ENCODE results near the gene RACK1.

The RACK1 gene

GRCh38 chr5:181222630-181223057, 21.1 kb downstream of the RACK1 start:
- no peak for DNase-seq (ENCODE audit: low read depth, low spot score)
- no CpG with 5 or more reads among the region's 18 CpGs for WGBS (ENCODE audit: insufficient coverage, insufficient read length)

GRCh38 chr5:181221792-181222629, 21.7 kb downstream of the RACK1 start:
- H3K4me3 ChIP-seq (ENCODE audit: low read length): peak overlapping the region; percentile 86; the same call in 1 of the 2 replicates
- no peak overlapping the region for H3K27ac ChIP-seq (ENCODE audit: low read length)
- no CpG with 5 or more reads among the region's 50 CpGs for whole genome bisulfite sequencing (ENCODE audit: insufficient coverage, insufficient read length)
- no peaks in the 10 kb centered on the region for H3K9me3 ChIP-seq (ENCODE audit: control insufficient read depth, insufficient read depth, low read length)
- peaks cover 3% of the 10 kb centered on the region for H3K4me1 ChIP-seq (ENCODE audit: control insufficient read depth, insufficient read depth, low read length)
- H3K27me3 ChIP-seq (ENCODE audit: control insufficient read depth, insufficient read depth, low read length): no peaks in the 10 kb centered on the region
- H3K36me3 ChIP-seq (ENCODE audit: control insufficient read depth, insufficient read depth, low read length): no peaks in the 10 kb centered on the region
- no peak for DNase-seq (ENCODE audit: low read depth, low spot score)

More at GRCh38 chr5:181222630-181223057, 21.1 kb downstream of the RACK1 start:
- Histone ChIP-seq H3K4me3 (ENCODE audit: low read length) (peak overlapping the region; percentile 86; the same call in 1 of the 2 replicates), H3K9me3 (ENCODE audit: control insufficient read depth, insufficient read depth, low read length) (no peaks in the 10 kb centered on the region), H3K27me3 (ENCODE audit: control insufficient read depth, insufficient read depth, low read length) (no peaks in the 10 kb centered on the region), H3K27ac (ENCODE audit: low read length) (no peak overlapping the region), H3K4me1 (ENCODE audit: control insufficient read depth, insufficient read depth, low read length) (peaks cover 3% of the 10 kb centered on the region), H3K36me3 (ENCODE audit: control insufficient read depth, insufficient read depth, low read length) (no peaks in the 10 kb centered on the region)

- H3K36me3 ChIP-seq (ENCODE audit: control insufficient read depth, insufficient read depth, low read length): no peaks in the 10 kb centered on the region
- H3K27me3 ChIP-seq (ENCODE audit: control insufficient read depth, insufficient read depth, low read length): no peaks in the 10 kb centered on the region
- no CpG with 5 or more reads among the region's 27 CpGs for WGBS (ENCODE audit: insufficient coverage, insufficient read length)
- H3K4me1 ChIP-seq (ENCODE audit: control insufficient read depth, insufficient read depth, low read length): peaks cover 3% of the 10 kb centered on the region
- H3K9me3 ChIP-seq (ENCODE audit: control insufficient read depth, insufficient read depth, low read length): no peaks in the 10 kb centered on the region
- H3K27ac ChIP-seq (ENCODE audit: low read length): no peak overlapping the region
- DNase-seq (ENCODE audit: low read depth, low spot score): no peak
- H3K4me3 ChIP-seq (ENCODE audit: low read length): peak overlapping the region; percentile 31; the same call in 1 of the 2 replicates
Observed at GRCh38 chr5:181221105-181221791, 22.5 kb downstream of the RACK1 start.

- Histone ChIP-seq H3K4me1 (ENCODE audit: control insufficient read depth, insufficient read depth, low read length) (peaks cover 3% of the 10 kb centered on the region), H3K27me3 (ENCODE audit: control insufficient read depth, insufficient read depth, low read length) (no peaks in the 10 kb centered on the region), H3K27ac (ENCODE audit: low read length) (no peak overlapping the region), H3K9me3 (ENCODE audit: control insufficient read depth, insufficient read depth, low read length) (no peaks in the 10 kb centered on the region), H3K4me3 (ENCODE audit: low read length) (no peak overlapping the region), H3K36me3 (ENCODE audit: control insufficient read depth, insufficient read depth, low read length) (no peaks in the 10 kb centered on the region)
- WGBS (ENCODE audit: insufficient coverage, insufficient read length): no CpG with 5 or more reads among the region's 10 CpGs
- no peak for DNase-seq (ENCODE audit: low read depth, low spot score)
Observed at GRCh38 chr5:181220178-181220515, 23.6 kb downstream of the RACK1 start.

- Histone ChIP-seq H3K27ac (ENCODE audit: low read length) (no peak overlapping the region), H3K27me3 (ENCODE audit: control insufficient read depth, insufficient read depth, low read length) (no peaks in the 10 kb centered on the region), H3K9me3 (ENCODE audit: control insufficient read depth, insufficient read depth, low read length) (no peaks in the 10 kb centered on the region), H3K4me3 (ENCODE audit: low read length) (no peak overlapping the region), H3K4me1 (ENCODE audit: control insufficient read depth, insufficient read depth, low read length) (peaks cover 2% of the 10 kb centered on the region), H3K36me3 (ENCODE audit: control insufficient read depth, insufficient read depth, low read length) (no peaks in the 10 kb centered on the region)
- DNase-seq (ENCODE audit: low read depth, low spot score): no peak
- WGBS (ENCODE audit: insufficient coverage, insufficient read length): no CpG with 5 or more reads among the region's 49 CpGs
Observed at GRCh38 chr5:181219262-181220177, 24.2 kb downstream of the RACK1 start.

GRCh38 chr5:181218795-181219124, 24.9 kb downstream of the RACK1 start:
- Histone ChIP-seq H3K4me3 (ENCODE audit: low read length) (peak overlapping the region; percentile 25; the same call in 1 of the 2 replicates), H3K36me3 (ENCODE audit: control insufficient read depth, insufficient read depth, low read length) (no peaks in the 10 kb centered on the region), H3K27ac (ENCODE audit: low read length) (no peak overlapping the region), H3K27me3 (ENCODE audit: control insufficient read depth, insufficient read depth, low read length) (no peaks in the 10 kb centered on the region), H3K4me1 (ENCODE audit: control insufficient read depth, insufficient read depth, low read length) (no peaks in the 10 kb centered on the region; the same call in none of the 2 replicates), H3K9me3 (ENCODE audit: control insufficient read depth, insufficient read depth, low read length) (no peaks in the 10 kb centered on the region)
- WGBS (ENCODE audit: insufficient coverage, insufficient read length): no CpG with 5 or more reads among the region's 10 CpGs
- no peak for DNase-seq (ENCODE audit: low read depth, low spot score)

- no CpG with 5 or more reads among the region's 13 CpGs for WGBS (ENCODE audit: insufficient coverage, insufficient read length)
- Histone ChIP-seq H3K4me1 (ENCODE audit: control insufficient read depth, insufficient read depth, low read length) (no peaks in the 10 kb centered on the region; the same call in none of the 2 replicates), H3K27ac (ENCODE audit: low read length) (no peak overlapping the region)
Observed at GRCh38 chr5:181217803-181218062, 26.0 kb downstream of the RACK1 start.

GRCh38 chr5:181217111-181217802, 26.4 kb downstream of the RACK1 start:
- WGBS (ENCODE audit: insufficient coverage, insufficient read length): no CpG with 5 or more reads among the region's 46 CpGs

More at GRCh38 chr5:181217803-181218062, 26.0 kb downstream of the RACK1 start:
- Histone ChIP-seq H3K27me3 (ENCODE audit: control insufficient read depth, insufficient read depth, low read length) (no peaks in the 10 kb centered on the region), H3K4me3 (ENCODE audit: low read length) (peak overlapping the region; percentile 40; the same call in 1 of the 2 replicates), H3K9me3 (ENCODE audit: control insufficient read depth, insufficient read depth, low read length) (no peaks in the 10 kb centered on the region), H3K36me3 (ENCODE audit: control insufficient read depth, insufficient read depth, low read length) (no peaks in the 10 kb centered on the region)
- DNase-seq (ENCODE audit: low read depth, low spot score): no peak

GRCh38 chr5:181215997-181216989, 27.4 kb downstream of the RACK1 start:
- Histone ChIP-seq H3K4me1 (ENCODE audit: control insufficient read depth, insufficient read depth, low read length) (no peaks in the 10 kb centered on the region; the same call in 1 of the 2 replicates), H3K27ac (ENCODE audit: low read length) (no peak overlapping the region), H3K36me3 (ENCODE audit: control insufficient read depth, insufficient read depth, low read length) (no peaks in the 10 kb centered on the region), H3K4me3 (ENCODE audit: low read length) (peak overlapping the region; percentile 27; the same call in 1 of the 2 replicates), H3K9me3 (ENCODE audit: control insufficient read depth, insufficient read depth, low read length) (no peaks in the 10 kb centered on the region), H3K27me3 (ENCODE audit: control insufficient read depth, insufficient read depth, low read length) (no peaks in the 10 kb centered on the region)
- no peak for DNase-seq (ENCODE audit: low read depth, low spot score)
- WGBS (ENCODE audit: insufficient coverage, insufficient read length): no CpG with 5 or more reads among the region's 44 CpGs

More at GRCh38 chr5:181217111-181217802, 26.4 kb downstream of the RACK1 start:
- H3K27me3 ChIP-seq (ENCODE audit: control insufficient read depth, insufficient read depth, low read length): no peaks in the 10 kb centered on the region
- H3K36me3 ChIP-seq (ENCODE audit: control insufficient read depth, insufficient read depth, low read length): no peaks in the 10 kb centered on the region
- DNase-seq (ENCODE audit: low read depth, low spot score): no peak
- H3K4me1 ChIP-seq (ENCODE audit: control insufficient read depth, insufficient read depth, low read length): no peaks in the 10 kb centered on the region; the same call in none of the 2 replicates
- H3K4me3 ChIP-seq (ENCODE audit: low read length): peak overlapping the region; percentile 40; the same call in 1 of the 2 replicates
- no peak overlapping the region for H3K27ac ChIP-seq (ENCODE audit: low read length)
- no peaks in the 10 kb centered on the region for H3K9me3 ChIP-seq (ENCODE audit: control insufficient read depth, insufficient read depth, low read length)

All from iPS DF 6.9 (cell line).